GDM1 (cell line): ENCODE results near the gene KDM4C.

Source experiments
- DNase-seq: peaks from one replicate; lab custom pipeline; 2025; lab: John Stamatoyannopoulos, UW

The KDM4C gene

DNA sequence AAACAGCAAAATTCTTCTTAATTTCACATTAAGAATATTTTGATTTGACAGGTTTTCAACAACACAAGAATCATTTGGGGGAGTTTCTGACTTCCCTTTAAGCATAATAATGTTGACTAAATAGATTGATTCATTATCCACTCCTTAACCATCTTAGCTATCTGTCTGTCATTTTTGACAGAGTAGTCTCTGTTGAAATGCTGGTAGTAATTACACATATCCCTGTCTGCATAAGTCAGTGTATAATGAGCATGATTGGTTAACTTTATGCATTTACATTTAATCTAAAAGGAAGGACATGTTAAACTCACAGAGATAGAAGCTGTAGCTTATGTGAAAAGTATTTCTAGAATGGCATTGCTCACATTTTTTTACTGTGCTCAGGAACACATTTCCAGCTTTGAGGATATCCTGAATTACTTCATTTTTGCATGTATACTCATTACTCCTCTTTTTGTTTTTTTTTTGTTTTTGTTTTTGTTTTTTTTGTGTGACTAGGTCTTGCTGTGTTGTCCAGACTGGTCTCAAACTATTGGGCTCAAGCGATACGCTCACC, 385.9 kb downstream of the KDM4C start:
- no peak for DNase-seq

DNA sequence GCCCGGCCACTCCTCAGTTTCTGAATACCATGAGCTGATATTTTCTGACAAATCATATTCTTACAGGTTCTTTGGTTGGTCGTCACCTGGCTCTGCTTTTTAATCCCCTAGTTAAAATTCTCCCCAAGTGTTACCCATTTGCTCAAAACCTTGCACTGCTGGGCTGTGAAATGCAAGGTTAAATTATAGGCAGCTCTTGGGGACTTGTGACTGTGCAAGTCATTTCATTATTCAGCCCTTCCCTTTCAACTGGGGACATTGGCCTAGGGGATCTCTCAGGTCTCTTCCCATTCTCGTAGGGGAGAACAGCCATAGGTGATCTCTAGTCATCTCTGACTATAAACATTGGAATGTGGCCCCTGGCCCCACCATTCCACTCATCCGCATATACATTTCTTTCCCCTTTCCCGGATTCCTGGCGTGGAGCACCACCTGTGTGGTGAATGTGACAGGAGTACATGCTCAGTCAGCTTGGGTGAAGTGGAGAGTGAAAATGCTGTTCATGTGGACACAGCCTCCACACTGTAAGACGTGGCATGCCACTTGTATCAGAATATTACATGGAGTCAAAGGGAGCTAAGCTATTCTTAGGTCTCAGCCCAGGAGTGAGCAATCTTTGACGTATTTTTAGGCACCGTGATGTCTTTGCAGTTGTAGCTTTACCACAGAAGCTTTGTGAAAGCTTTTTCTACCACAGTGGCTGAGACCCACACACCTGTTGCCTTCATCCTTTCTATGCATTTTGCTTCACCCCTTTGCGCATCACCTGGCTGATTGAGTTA, 386.7 kb downstream of the KDM4C start:
- no peak for DNase-seq

DNA sequence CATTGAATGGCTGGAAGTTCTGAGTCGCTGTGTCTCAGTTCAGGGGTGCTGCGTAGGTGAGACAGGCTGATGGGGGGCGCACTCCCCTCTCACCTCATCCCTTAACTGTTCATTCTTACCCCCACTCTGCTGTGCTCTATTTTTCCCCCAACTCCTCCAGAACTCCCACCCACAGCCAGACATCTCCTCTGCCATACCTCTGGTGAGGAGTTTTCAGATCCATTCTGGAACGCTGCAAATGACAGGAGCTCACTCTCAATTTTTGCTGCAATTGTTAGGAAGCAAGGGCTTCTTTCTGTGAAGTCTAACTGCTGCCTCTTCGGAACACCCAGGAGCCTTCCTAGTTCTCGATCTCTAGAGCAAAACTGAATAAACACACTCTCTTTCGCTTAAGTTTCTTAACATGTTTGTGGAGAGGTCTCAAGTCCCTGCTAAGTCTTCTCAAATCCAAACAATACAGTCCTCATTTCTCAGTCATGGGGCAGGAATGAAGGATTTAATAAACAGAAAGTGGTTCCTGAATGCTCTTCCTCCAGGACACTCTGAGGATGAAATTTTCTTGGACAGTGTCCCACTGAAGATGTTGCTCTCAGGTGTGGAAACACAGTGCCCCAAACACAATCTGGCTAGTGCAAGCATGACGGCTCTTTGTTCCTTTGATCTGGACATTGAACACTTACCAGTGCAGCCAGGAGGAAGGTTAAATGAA, 387.7 kb downstream of the KDM4C start:
- no peak for DNase-seq

DNA sequence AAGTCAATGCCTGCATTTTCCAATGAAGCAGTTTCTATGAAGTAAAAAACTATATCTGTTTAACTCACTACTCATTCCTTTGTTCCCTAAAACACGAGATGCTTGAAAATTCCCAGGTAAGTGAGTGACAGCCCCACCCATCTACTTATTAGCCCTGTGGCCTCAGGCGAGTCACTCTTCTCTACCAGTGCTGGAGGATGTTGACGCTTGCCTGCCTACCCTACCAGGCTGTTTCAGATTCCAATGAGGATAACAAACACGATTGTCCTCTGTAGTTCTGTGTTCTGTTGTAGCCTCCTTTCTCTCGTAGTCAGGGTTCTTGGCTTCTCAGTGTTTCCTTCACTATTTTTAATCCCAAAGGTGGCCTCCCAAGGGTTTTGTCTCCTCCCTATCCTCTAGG, 388.8 kb downstream of the KDM4C start:
- no peak for DNase-seq

DNA sequence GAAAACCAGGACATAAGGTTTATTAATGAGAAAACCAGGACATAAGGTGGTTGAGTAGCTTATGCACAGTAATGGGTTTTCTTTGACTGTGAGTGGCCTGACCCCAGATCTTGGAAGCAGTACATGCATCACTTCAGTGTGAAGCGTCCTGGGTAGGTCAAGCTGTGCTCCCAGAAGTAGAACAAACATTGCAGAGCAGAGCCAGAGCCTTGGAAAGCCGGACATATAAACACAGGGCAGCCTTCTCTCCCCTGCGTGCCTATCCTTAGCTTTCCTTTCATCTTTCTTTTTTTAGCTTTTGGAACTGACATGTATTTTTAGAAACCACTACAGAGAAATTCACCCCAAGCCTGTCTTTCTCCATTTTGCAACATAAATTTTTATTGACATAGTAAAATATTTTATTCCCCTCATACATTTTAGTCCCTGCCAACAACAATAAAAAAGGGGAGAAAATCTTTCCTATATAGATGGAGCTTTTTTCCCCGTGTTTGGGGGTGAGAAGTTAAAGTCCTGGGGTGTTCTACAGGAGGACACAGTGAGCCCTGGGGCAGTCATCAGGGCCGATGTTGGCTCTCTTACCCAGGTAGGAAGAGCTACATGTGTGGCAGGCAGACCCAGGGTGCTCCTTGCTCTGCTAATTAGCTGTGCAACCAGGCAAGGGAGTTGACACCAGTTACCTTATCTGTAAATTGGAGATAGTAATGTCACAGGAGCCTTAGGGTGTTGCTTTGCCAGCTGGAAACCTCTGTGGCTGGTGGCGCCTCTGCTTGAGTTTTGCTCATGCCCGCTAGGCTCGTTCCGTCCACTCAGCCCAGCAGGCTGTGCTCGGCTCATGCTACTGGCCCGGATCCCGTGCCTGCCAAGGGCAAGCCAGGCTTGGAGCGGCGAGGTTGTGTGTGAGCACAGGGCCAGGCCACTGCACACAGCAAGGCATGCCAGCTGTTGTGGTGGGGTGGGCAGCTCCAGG, 389.6 kb downstream of the KDM4C start:
- no peak for DNase-seq

DNA sequence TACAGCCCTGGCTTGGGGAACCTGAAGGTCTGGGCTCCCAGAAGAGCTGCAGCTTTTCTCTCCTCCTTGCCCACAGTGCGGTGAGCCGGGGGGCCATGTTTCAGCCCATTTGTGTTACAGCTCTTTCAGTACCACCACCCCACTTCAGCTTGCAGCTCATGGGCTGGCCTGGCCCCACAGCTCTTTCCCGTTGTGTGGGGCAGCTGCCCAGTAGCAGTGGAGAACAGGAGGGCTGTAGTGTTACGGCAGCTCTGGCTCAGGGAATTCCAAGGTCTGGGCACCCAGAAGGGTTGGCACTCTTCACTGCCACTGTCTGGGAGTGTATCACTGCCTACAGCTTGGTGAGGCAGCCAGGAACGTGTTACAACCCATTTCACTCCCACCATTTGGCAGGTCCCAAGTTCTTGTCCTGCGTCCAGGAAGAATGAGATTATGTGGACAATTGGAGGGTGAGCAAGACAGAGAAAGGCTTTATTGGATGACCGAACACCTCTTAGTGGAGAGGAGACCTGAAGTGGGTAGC, 390.5 kb downstream of the KDM4C start:
- no peak for DNase-seq

DNA sequence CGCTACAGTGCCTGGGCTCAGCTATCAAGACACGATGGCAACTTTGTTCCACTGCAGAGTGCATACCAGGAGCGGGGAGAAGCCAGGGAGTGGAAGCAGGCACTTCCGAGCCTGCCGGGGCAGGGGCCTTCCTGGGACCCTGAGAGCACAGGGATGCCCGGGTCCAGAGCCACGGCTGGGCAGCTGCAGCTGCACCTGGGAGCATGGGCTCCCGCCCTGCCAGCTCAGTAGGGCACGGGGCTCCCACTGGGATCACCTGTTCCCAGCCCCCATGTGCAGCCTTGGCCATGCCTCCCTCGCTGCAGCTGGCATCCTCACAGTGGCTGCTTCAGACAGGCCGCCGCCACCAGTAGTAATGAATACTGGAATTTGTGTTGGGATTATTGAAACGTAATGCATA, 391.5 kb downstream of the KDM4C start:
- no peak for DNase-seq

DNA sequence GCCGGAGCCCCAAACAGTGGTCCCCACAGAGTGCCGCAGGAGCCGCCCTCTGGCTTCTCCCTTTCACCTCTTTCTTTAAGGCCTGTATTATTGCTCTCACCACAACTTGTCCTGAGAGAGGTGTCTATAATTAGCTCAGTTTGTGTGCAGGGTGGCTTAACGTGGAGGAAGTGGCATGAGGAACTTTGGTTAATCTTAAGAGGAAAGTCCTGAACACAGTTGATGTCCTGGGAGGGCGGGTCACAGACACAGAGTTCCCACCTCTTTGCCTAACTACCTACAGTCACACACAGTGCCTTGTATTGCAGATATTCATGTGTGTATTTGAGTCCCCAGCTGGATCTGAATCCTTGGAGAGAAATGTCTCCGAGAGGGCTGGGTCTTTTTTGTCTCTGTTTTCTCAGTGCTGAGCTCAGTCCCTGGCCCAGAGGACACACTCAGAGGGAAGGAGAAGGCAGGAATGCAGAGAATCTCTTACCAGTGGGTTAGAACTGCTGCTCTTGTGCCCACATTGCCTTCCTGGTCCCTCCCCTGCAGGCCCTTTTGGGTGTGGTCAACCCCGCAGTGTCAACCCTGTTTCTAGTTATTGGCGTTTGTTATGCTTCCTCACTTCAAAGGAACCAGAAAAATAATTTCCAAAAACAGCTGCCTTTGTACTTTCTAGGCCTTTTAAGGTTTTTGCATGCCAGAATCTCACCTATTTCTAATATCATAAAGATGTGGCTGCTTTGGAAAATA, 392.5 kb downstream of the KDM4C start:
- DNase-seq: peak; percentile 75

DNA sequence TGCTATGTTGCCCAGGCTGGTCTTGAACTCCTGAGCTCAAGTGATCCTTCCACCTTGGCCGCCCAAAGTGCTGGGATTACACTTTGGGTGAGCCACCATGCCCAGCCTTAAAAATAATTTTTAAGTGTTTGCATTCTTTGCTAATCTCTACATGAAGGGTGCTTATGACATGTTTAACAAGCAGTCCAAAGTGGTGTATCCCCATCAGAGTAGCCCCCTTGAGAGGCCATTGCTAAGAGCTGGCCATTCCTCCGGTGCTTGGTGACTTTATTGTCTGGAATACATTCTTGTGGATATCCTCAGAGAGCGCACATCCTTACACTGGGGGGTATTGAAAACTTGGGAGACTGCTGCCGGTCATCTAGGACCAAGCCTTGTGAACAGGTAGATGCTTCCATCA, 395.4 kb downstream of the KDM4C start:
- DNase-seq: no peak

DNA sequence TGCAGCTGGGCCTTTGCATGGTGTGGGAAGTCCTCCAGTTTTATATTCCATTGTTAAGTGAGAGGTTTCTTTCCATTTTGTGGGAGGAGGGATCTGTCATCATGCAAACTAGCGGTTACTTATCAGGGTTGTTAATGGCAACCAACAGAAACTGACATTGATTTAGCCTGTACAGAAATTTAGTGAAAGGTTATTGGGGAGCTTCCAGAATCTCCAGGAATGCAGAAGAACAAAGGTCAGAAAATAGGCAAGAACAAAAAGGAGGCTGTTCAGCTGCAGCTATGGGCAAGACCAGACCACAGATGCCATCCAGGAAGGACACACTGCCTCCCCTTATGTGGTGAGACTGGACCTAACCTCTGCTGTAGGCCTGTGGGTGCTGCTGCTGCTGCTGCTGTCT, 395.8 kb downstream of the KDM4C start:
- no peak for DNase-seq

DNA sequence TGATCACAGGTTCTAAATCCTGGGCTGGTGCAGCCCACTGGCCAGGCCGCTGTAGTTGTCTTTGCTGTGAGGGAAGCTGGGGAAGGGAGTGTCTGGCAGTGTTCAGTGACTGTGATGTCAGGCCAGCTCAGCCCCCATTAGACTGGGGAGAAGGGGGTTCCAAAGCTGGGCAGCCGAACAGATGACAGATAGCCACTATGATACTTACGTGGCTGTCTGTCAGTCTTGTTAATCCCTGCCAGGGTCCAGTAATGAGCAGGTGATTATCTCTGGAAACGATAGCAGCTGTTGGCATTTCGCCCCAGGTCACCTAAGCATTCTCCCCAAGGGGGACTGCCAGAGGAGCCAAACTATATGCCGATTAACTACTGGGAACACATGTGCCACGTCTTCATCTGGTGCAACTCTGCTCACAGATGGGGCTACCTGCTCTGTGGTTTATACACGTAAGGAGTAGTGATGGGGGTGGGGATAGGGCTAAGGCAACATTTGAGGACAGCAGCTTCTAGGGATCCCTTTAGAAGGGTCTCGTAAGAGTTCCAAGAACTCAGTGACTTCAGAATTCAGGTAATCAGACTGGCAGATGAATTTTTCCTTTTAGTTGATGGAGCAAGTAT, 396.3 kb downstream of the KDM4C start:
- no peak for DNase-seq

DNA sequence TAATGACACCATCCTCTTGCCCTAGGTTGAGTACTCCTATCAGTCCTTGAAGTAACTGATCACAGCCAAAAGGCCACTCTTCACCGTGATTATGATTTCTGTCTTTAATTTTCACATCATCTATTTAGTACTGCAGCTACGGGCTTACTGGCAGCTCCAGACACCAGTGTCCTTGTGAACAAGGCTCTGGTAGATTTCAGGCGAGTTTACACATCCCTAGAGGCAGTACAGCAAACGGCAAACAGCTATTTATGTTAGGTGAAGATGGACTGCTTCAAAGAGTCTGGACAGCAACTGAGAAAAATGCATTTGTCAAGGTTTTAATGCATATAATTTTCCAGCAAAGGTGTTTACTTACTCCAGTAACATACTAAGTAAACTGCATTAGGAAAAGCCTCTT, 396.9 kb downstream of the KDM4C start:
- no peak for DNase-seq

DNA sequence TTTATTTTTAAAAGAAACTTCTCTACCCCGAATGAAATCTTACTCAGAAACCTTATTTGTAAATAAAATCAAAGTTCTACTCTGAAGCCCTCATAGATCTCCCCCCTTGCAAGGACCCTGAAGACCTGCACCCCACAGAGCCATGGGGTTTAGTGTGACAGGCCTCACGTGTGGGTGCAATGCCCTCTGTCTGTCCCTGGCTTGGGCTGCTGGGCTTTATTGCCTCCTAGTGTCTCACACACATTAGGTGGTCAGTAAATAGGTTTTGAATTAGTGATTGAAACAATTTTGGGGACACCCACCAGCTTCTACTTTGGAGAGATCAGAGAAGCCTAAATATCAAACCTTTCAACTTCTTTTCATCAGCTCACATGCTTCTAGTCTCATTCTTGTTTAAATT, 403.7 kb downstream of the KDM4C start:
- DNase-seq: no peak

DNA sequence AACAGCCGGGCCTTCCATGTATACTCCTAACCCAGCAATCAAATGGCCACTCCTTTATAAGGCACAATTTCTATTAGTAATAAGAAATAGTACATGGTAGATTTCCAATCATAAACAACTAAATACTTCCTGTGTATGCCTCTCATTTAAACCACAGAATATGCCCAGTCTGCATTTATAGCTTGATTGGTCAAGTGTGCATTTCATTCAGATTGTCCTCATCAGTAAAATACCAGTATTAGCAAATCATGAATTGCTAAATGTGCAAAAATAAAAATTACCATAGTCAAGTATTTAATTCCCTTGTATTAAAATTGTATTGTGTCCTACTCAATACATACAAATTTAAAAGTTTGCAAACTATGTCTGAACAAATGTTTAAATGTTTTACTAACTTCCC, 406.2 kb downstream of the KDM4C start:
- DNase-seq: no peak

DNA sequence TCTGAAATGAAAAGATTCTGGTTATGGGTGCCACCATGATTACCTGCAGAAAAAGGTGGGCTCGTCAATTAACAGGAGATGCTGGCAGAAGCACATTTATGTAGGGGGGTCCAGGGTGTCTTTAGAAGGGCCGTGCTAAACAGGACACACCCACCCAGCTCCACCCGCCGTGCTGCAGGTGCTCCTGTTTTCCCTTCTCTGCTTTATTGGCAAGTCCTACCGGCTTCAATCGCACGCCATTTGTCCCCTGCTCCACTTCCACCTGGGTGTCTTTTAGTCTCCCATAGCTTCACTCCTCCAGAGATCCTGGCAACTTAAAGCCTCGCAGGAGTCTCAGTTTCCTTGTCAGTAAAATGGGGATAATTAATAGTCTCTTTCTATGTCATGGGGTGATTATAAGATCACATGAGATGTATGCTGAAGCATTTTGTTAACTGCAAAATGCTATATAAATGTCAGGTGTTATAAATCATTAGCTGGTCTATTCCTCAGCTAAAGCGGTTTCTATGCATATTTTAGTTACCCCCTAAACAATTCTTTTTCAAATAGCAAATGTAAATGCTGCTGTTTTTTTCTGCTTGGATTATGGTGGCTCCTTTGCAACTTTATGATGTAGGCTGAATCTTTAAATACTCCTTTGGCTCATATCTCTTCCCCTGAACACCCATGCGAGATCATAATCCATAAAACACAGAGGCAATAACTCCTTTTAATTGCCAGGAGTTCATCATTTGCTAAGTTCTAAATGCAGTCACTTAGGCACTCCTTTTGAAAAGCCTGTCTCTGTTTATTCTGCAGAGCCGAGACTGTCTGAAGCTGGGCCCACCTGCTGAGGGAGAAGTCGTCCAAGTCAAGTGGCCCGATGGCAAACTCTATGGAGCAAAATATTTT, 406.9 kb downstream of the KDM4C start:
- DNase-seq: no peak

DNA sequence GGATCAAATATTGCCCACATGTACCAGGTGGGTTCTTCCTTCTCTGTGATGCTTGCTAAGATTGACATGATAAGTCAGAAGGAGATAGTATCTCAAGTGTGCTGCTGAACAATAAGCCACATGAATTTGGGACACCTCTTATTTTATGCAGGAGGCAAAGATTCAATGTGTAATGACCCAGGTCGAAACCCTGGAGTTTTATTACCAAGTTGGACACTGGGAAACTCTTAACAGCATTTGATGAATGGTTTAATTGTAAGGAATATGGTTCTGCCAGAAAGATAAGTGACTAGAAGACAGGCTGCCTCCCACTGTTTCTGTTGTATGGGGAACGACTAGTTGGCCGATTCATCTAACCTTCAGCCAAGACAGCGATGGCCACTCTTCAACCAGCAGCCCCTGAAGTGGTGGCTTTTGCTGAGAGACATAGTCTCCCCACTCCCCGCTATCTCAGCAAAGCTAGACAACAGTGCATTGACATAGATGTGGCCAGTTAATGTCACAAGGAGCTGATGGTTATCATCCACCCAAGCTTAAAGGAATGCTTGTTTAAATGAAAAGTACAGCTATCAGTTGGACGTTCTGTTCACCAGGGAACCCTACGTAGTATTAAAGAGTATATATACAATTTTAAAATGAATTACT, 407.7 kb downstream of the KDM4C start:
- no peak for DNase-seq

DNA sequence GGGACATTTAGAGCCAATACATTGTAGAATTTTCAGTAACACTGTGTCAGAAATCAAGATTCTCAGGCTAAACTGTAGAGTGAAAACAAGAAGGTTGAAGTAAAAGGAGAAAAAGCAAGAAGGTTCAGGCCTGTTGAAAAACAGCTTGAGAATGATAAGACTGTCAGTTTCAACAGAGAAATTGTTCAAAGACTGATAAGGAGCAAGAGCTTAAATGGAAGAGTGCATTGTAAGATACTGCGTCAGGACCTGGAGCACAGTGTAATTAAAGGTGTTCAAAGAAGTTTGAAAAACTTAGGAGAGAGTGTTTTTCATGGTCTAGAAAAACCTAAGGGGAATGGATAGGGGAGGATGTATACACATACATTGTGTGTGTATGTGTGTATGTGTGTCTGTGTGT, 408.3 kb downstream of the KDM4C start:
- no peak for DNase-seq

DNA sequence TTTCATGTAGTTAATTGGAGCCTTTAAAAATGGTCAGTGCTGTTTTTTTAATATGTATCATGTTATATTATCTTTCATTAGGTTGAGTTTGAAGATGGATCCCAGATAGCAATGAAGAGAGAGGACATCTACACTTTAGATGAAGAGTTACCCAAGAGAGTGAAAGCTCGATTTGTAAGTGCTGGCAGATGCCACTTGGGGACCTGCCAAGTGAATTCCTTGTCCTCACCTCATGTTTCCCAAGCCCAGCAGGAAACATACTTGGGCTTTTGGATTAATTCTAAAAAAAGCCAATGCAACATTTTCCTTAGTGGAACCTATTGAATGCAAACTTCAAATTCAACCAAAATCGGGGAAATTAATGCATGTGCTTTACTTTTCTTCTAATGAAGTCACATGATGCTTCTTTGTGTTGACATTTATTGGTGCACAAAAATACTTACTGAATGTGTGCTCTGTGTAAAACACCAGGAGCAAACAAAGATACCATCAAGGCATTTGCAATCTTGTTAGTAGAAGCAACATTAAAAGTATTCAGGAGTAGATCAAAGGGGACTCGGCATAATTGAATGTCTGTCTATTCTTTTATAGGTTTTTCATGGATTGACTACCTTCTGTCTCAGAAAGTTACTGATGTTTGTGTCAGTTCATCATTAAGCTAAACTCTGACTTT, 412.1 kb downstream of the KDM4C start:
- DNase-seq: no peak
